HEK293T (cell line): ENCODE data around the gene TSPO2.

Experiments
- CTCF ChIA-PET: fragments of 350-600 bp; formaldehyde crosslinking; extraction: SDS; loops from one replicate; lab custom pipeline; 2021; ENCODE audit warnings: antibody characterized with exemption, inconsistent platforms; lab: Yijun Ruan, JAX
- POLR2A ChIA-PET: fragments of 350-600 bp; formaldehyde crosslinking; extraction: SDS; loops from one replicate; lab custom pipeline; 2020; ENCODE audit warnings: antibody characterized with exemption, inconsistent platforms; lab: Yijun Ruan, JAX
- DNase-seq: peaks from one replicate; pipeline ENCODE4 v3.0.0; 2012; ENCODE audit warnings: mixed read lengths; ENCODE audit errors: extremely low spot score
- ARNT ChIP-seq: fragments of 450-650 bp; IDR thresholded peaks from 2 replicates; pipeline ENCODE4 v1.6.1; 2017; ENCODE audit warnings: mild to moderate bottlenecking
- BHLHE40 ChIP-seq: fragments of 450-650 bp; IDR thresholded peaks from 2 replicates; pipeline ENCODE4 v1.6.1; 2016; ENCODE audit warnings: mild to moderate bottlenecking, moderate library complexity, borderline replicate concordance
- CTBP1 ChIP-seq: fragments of 450-650 bp; IDR thresholded peaks from 2 replicates; pipeline ENCODE4 v1.6.1; 2016; ENCODE audit warnings: borderline replicate concordance
- ELF4 ChIP-seq: fragments of 450-650 bp; IDR thresholded peaks from 2 replicates; pipeline ENCODE4 v1.6.1; 2017; ENCODE audit warnings: antibody characterized with exemption
- FOXA1 ChIP-seq: fragments of 450-650 bp; IDR thresholded peaks from 2 replicates; pipeline ENCODE4 v1.6.1; 2016; ENCODE audit warnings: mild to moderate bottlenecking
- FOXK2 ChIP-seq: fragments of 450-650 bp; IDR thresholded peaks from 2 replicates; pipeline ENCODE4 v1.6.1; 2016; ENCODE audit warnings: mild to moderate bottlenecking
- FOXM1 ChIP-seq: fragments of 450-650 bp; IDR thresholded peaks from 2 replicates; pipeline ENCODE4 v1.6.1; 2017; ENCODE audit warnings: mild to moderate bottlenecking, borderline replicate concordance
- HDGF ChIP-seq: fragments of 450-650 bp; IDR thresholded peaks from 2 replicates; pipeline ENCODE4 v1.6.1; 2017; ENCODE audit warnings: antibody characterized with exemption, borderline replicate concordance
- L3MBTL2 ChIP-seq: fragments of 450-650 bp; conservative IDR thresholded peaks from 2 replicates; pipeline ENCODE4 v1.6.1; 2016; ENCODE audit warnings: mild to moderate bottlenecking
- LEF1 ChIP-seq: fragments of 450-650 bp; IDR thresholded peaks from 2 replicates; pipeline ENCODE4 v1.6.1; 2017; ENCODE audit warnings: mild to moderate bottlenecking, borderline replicate concordance
- NFRKB ChIP-seq: fragments of 450-650 bp; IDR thresholded peaks from 2 replicates; pipeline ENCODE4 v1.6.1; 2016; ENCODE audit warnings: mild to moderate bottlenecking, moderate library complexity
- SP1 ChIP-seq: fragments of 450-650 bp; IDR thresholded peaks from 2 replicates; pipeline ENCODE4 v1.6.1; 2017
- SUZ12 ChIP-seq: fragments of 450-650 bp; IDR thresholded peaks from 2 replicates; pipeline ENCODE4 v1.6.1; 2016; ENCODE audit warnings: mild to moderate bottlenecking
- TARDBP ChIP-seq: fragments of 450-650 bp; IDR thresholded peaks from 2 replicates; pipeline ENCODE4 v1.6.1; 2016
- ZNF384 ChIP-seq: fragments of 450-650 bp; IDR thresholded peaks from 2 replicates; pipeline ENCODE4 v1.6.1; 2016
- TF ChIP-seq, protein P1 (sequence below): fragments of 450-650 bp; IDR thresholded peaks from 2 replicates; pipeline ENCODE4 v1.6.1; 2016

Gene TSPO2

DNA sequence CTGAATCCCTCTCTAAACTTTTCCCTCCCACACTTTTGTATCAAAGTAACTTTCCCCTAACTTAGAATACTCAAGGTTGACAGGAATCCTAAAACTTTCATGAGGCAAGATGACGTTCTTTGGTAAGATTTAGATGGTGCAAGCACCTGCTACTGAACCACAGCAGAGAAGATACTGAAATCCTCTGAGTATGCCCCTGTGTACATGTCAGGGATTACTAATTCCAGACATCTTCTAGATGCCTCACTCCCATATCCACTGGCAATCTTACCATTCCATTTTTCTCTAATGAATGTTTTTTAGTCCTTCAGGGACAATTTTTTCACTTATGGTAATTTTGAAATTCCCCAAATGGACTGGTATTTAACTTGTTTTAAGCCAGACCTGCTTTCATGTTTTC, 19.8 kb downstream of the TSPO2 start:
- CTCF ChIA-PET: no interaction called here
- no peak for TF ChIP-seq SUZ12
- TF ChIP-seq FOXA1: no peak
- no peak for TF ChIP-seq ARNT
- TF ChIP-seq TARDBP: no peak
- TF ChIP-seq, protein P1, sequence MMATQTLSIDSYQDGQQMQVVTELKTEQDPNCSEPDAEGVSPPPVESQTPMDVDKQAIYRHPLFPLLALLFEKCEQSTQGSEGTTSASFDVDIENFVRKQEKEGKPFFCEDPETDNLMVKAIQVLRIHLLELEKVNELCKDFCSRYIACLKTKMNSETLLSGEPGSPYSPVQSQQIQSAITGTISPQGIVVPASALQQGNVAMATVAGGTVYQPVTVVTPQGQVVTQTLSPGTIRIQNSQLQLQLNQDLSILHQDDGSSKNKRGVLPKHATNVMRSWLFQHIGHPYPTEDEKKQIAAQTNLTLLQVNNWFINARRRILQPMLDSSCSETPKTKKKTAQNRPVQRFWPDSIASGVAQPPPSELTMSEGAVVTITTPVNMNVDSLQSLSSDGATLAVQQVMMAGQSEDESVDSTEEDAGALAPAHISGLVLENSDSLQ: no peak
- no peak for TF ChIP-seq FOXM1
- TF ChIP-seq FOXK2: no peak
- TF ChIP-seq SP1: no peak
- TF ChIP-seq ZNF384: no peak
- no peak for TF ChIP-seq LEF1
- no peak for TF ChIP-seq ELF4
- no peak for TF ChIP-seq BHLHE40
- TF ChIP-seq HDGF: no peak
- no peak for TF ChIP-seq NFRKB
- no peak for TF ChIP-seq CTBP1
- no peak for TF ChIP-seq L3MBTL2
- POLR2A ChIA-PET: no interaction called here
- DNase-seq: no peak

DNA sequence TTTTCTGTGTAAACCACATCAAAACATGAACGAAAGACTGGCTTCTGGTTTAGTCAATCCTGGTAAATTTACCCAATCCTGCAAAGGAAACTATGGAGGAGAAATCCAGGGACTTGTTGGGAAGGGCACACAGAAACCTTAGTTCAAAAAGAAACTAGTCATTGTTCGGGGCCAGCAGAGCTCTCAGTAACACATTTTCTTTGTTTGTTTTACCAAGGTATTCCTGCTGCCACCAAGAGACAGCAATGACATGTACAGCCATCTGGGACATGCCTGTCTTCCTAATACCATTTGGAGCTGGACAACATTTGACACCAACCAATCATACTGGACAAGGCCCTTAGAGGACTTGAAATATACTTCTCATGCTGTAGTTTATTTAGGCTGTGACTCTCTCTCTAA, 21.6 kb downstream of the TSPO2 start:
- TF ChIP-seq ARNT (no peak), SP1 (no peak), FOXM1 (no peak), BHLHE40 (no peak), TARDBP (no peak), FOXK2 (no peak), NFRKB (no peak), LEF1 (no peak), HDGF (no peak), ZNF384 (no peak), CTBP1 (no peak), L3MBTL2 (no peak), FOXA1 (no peak), SUZ12 (no peak), ELF4 (no peak)
- TF ChIP-seq, protein P1: no peak
- ChIA-PET CTCF (no interaction called here), POLR2A (interaction anchor here (1.6 kb wide), 1 partner anchor 9 kb away, joined by 5 read pairs; the partner anchor contains the start of genes NFYA and OARD1)
- no peak for DNase-seq

DNA sequence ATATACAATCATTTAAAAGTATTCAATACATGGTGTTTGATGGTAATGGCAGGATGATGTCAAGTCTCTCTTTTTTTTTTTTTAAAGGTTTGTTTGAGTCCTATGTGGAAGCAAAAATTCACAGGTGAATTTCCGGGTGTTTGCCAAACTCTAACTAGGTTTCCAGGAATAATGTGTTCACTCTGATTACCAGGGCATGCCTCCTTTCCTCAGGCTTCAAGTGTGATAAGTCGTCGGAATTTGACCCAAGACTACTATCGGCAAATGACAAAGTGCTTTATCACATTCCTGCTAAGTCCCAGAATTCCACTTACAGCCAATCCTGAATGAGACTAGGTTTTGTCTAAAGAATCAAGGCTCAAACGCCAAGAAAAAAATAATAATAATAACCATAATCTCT, 22.6 kb downstream of the TSPO2 start:
- no peak for DNase-seq
- TF ChIP-seq ZNF384: no peak
- no peak for TF ChIP-seq SP1
- no peak for TF ChIP-seq BHLHE40
- TF ChIP-seq CTBP1: no peak
- ChIA-PET CTCF (no interaction called here), POLR2A (no interaction called here)

DNA sequence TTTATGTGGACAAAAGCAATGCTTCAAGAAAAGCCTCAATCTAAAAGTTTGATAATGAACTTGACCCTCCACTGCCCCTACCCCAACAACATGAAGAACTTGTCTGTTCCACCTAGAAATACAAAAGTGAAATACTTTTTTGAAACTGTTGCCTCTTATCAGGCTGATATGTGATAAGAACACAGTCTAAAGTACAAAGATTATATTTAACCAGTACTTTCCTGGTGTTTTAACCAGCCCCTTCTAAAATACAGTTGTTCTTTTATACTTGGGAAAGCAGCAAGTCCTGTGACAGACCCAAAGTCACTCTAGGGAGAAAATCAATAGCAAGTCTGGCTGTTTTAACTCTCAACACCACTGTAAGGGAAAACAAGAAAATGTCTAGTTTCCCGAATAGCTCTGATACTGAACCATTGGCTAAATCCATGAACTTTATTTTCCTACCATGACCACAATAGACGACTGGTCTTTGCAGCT, 23.3 kb downstream of the TSPO2 start:
- DNase-seq: no peak
- ChIA-PET POLR2A (no interaction called here), CTCF (interaction anchor here (0.6 to 0.7 kb wide), 2 partner anchors 36 to 239 kb away, joined by 3 to 9 read pairs; no protein-coding TSS in a partner anchor)
- TF ChIP-seq FOXA1: no peak
- TF ChIP-seq LEF1: no peak
- TF ChIP-seq NFRKB: no peak
- TF ChIP-seq BHLHE40: no peak
- no peak for TF ChIP-seq ZNF384
- no peak for TF ChIP-seq FOXM1
- TF ChIP-seq TARDBP: no peak

DNA sequence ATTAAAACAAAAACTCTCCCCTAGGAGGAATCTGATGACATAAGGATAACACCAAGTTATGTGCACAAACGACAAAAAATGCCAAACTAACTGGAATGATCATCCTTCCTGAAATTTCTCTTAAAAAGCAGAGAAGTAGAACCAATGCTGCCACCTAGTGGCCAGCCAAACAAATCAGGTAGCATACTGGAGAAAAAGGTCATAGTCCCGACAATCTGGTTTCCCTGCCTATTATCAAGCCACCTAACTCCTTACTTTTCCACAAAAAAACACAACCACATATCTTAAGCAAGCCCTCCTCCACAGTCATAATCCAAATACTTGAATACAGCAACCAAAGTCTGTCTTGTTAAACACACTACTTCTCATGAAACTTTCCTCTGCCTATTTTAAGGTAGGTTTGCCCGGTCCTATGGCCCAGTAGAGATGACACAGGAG, 24.6 kb downstream of the TSPO2 start:
- CTCF ChIA-PET: no interaction called here
- peak; percentile 47 for DNase-seq
- TF ChIP-seq NFRKB (no peak), ARNT (no peak), TARDBP (no peak), FOXK2 (no peak), CTBP1 (no peak), ZNF384 (no peak), HDGF (no peak), SP1 (no peak), FOXA1 (no peak), SUZ12 (no peak), BHLHE40 (no peak), LEF1 (no peak), FOXM1 (no peak), L3MBTL2 (no peak), ELF4 (no peak)
- TF ChIP-seq, protein P1: no peak
- POLR2A ChIA-PET: no interaction called here

DNA sequence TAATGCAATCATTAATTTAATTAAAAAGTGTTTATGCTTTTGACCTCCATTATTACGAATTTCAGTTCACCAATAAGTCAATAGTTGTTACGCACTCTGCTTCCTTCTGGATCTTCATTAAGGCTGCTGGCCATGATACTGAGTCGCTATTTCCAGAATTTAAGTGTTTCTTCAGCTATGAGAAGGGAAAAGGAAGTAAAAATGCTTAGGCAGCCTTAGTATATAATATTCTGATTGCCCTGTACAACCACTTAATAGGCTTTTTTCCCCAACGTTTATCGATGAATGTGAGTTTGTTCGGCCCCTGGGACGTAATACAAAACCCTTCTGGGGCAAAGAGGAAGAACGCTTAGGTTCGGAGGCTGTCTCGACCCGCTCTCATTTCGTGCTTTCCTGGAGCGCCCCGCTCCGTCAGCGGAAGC, 29.2 kb downstream of the TSPO2 start:
- no peak for TF ChIP-seq FOXM1
- no peak for TF ChIP-seq BHLHE40
- no peak for TF ChIP-seq TARDBP
- no peak for TF ChIP-seq FOXK2
- TF ChIP-seq SP1: no peak
- no peak for TF ChIP-seq ZNF384
- TF ChIP-seq, protein P1: no peak
- no peak for TF ChIP-seq SUZ12
- no peak for TF ChIP-seq L3MBTL2
- no peak for TF ChIP-seq LEF1
- CTCF ChIA-PET: no interaction called here
- DNase-seq: no peak
- POLR2A ChIA-PET: interaction anchor here (0.7 to 1.3 kb wide), 2 partner anchors 11 to 81 kb away, joined by 3 read pairs; no protein-coding TSS in a partner anchor
